HepG2 (cell line): ENCODE measurements around the gene FGF18.

Source experiments
- DMAP1 ChIP-seq: IDR thresholded peaks from 2 replicates; pipeline ENCODE4 v1.6.1; 2016
- EHMT2 ChIP-seq: fragments of 200-600 bp; sonication (generic); IDR thresholded peaks from 2 replicates; pipeline ENCODE4 v1.7.0; 2017; ENCODE audit warnings: antibody characterized with exemption, low read depth, low read length, borderline replicate concordance
- HIVEP1 ChIP-seq: sonication (generic); formaldehyde crosslinking; IDR thresholded peaks from 2 replicates; pipeline ENCODE4 v1.4.0; 2020; ENCODE audit warnings: mild to moderate bottlenecking, missing genetic modification reagents
- HNRNPUL1 ChIP-seq: fragments of 200-400 bp; formaldehyde crosslinking; IDR thresholded peaks from 2 replicates; pipeline ENCODE4 v1.6.1; 2017; ENCODE audit warnings: low read depth, mild to moderate bottlenecking, low read length, moderate library complexity
- POLR2AphosphoS5 ChIP-seq: IDR thresholded peaks from 2 replicates; pipeline ENCODE4 v1.6.1; 2012; ENCODE audit warnings: low read depth, low read length
- SIN3B ChIP-seq: fragments of 150-350 bp; IDR thresholded peaks from 2 replicates; pipeline ENCODE4 v1.6.1; 2014; ENCODE audit warnings: low read length
- SIX1 ChIP-seq: sonication (generic); formaldehyde crosslinking; IDR thresholded peaks from 2 replicates; pipeline ENCODE4 v1.4.0; 2020; ENCODE audit warnings: missing genetic modification reagents, borderline replicate concordance
- ZNF292 ChIP-seq: sonication (generic); formaldehyde crosslinking; IDR thresholded peaks from 2 replicates; pipeline ENCODE4 v1.8.1; 2022; ENCODE audit warnings: mild to moderate bottlenecking, low read depth, missing genetic modification reagents, borderline replicate concordance
- TF ChIP-seq, protein P1 (sequence below): sonication (generic); formaldehyde crosslinking; IDR thresholded peaks from 2 replicates; pipeline ENCODE4 v1.5.0; 2020; ENCODE audit warnings: mild to moderate bottlenecking, missing genetic modification reagents, moderate library complexity
- TF ChIP-seq, protein P2 (sequence below): sonication (generic); formaldehyde crosslinking; IDR thresholded peaks from 2 replicates; pipeline ENCODE4 v1.4.0; 2020; ENCODE audit warnings: missing genetic modification reagents, borderline replicate concordance

DNA sequence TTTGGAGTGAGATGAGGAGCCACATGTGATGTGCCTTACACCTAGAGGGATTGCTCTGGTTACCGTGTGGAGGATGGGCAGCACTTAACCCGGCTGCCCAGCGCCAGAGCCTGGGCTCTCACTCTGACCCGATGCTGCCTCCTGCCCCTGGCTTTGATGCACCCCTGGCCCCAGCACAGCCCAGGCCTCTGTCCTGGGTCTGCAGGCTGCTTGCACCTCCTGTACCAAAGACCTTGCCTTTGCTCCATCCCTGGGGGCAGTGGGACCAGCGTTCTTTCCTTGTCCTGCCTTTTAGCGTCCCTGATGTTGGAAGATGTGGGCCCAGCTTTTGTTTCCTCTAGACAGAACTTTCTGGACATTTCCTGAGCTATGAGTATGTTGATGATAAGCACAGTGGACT lies 40.4 kb downstream of the FGF18 start:
- TF ChIP-seq, protein P1, sequence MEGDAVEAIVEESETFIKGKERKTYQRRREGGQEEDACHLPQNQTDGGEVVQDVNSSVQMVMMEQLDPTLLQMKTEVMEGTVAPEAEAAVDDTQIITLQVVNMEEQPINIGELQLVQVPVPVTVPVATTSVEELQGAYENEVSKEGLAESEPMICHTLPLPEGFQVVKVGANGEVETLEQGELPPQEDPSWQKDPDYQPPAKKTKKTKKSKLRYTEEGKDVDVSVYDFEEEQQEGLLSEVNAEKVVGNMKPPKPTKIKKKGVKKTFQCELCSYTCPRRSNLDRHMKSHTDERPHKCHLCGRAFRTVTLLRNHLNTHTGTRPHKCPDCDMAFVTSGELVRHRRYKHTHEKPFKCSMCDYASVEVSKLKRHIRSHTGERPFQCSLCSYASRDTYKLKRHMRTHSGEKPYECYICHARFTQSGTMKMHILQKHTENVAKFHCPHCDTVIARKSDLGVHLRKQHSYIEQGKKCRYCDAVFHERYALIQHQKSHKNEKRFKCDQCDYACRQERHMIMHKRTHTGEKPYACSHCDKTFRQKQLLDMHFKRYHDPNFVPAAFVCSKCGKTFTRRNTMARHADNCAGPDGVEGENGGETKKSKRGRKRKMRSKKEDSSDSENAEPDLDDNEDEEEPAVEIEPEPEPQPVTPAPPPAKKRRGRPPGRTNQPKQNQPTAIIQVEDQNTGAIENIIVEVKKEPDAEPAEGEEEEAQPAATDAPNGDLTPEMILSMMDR = no peak
- TF ChIP-seq POLR2AphosphoS5 = no peak
- TF ChIP-seq, protein P2, sequence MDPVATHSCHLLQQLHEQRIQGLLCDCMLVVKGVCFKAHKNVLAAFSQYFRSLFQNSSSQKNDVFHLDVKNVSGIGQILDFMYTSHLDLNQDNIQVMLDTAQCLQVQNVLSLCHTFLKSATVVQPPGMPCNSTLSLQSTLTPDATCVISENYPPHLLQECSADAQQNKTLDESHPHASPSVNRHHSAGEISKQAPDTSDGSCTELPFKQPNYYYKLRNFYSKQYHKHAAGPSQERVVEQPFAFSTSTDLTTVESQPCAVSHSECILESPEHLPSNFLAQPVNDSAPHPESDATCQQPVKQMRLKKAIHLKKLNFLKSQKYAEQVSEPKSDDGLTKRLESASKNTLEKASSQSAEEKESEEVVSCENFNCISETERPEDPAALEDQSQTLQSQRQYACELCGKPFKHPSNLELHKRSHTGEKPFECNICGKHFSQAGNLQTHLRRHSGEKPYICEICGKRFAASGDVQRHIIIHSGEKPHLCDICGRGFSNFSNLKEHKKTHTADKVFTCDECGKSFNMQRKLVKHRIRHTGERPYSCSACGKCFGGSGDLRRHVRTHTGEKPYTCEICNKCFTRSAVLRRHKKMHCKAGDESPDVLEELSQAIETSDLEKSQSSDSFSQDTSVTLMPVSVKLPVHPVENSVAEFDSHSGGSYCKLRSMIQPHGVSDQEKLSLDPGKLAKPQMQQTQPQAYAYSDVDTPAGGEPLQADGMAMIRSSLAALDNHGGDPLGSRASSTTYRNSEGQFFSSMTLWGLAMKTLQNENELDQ (CRISPR knock-in tag) = no peak
- TF ChIP-seq EHMT2 = no peak
- TF ChIP-seq SIN3B = no peak
- no peak for TF ChIP-seq HNRNPUL1
- no peak for TF ChIP-seq DMAP1
- TF ChIP-seq HIVEP1 (CRISPR knock-in tag) = no peak
- no peak for TF ChIP-seq SIX1
- TF ChIP-seq ZNF292 (CRISPR knock-in tag) = no peak
